Activated T-cell treated with anti-CD3 and anti-CD28 coated beads for 4 hours (primary cell): ENCODE data around the gene L1CAM.

Source experiments
- DNase-seq: peaks from one replicate; pipeline ENCODE4 v3.0.0-alpha.2; 2020

The L1CAM gene

GRCh38 chrX:153922932-153923857 lies 37.2 kb upstream of the L1CAM start:
- no peak for DNase-seq

- DNase-seq: no peak
These were observed 35.8 kb upstream of the L1CAM start for GRCh38 chrX:153921511-153922446.

- no peak for DNase-seq
These were observed 35.1 kb upstream of the L1CAM start for GRCh38 chrX:153921070-153921469.

GRCh38 chrX:153920546-153920945 lies 34.6 kb upstream of the L1CAM start:
- DNase-seq: no peak

GRCh38 chrX:153919281-153919680 lies 33.3 kb upstream of the L1CAM start:
- no peak for DNase-seq

- no peak for DNase-seq
These were observed 31.9 kb upstream of the L1CAM start for GRCh38 chrX:153917869-153918268.

GRCh38 chrX:153913701-153914100 lies 27.7 kb upstream of the L1CAM start:
- DNase-seq: no peak

GRCh38 chrX:153913211-153913610 lies 27.2 kb upstream of the L1CAM start:
- no peak for DNase-seq

GRCh38 chrX:153911798-153912197 lies 25.8 kb upstream of the L1CAM start:
- DNase-seq: no peak

- DNase-seq: no peak
These were observed 24.5 kb upstream of the L1CAM start for GRCh38 chrX:153910446-153910845.

- no peak for DNase-seq
These were observed 24.0 kb upstream of the L1CAM start for GRCh38 chrX:153909980-153910360.

- DNase-seq: no peak
These were observed 23.3 kb upstream of the L1CAM start for GRCh38 chrX:153909024-153909979.

- DNase-seq: no peak
These were observed 22.4 kb upstream of the L1CAM start for GRCh38 chrX:153908219-153908860.

- no peak for DNase-seq
These were observed 21.5 kb upstream of the L1CAM start for GRCh38 chrX:153907456-153907855.

- no peak for DNase-seq
These were observed 20.3 kb upstream of the L1CAM start for GRCh38 chrX:153906126-153906917.

- DNase-seq: no peak
These were observed 19.6 kb upstream of the L1CAM start for GRCh38 chrX:153905481-153906095.

GRCh38 chrX:153903991-153904957 lies 18.3 kb upstream of the L1CAM start, which contains the start of gene AVPR2:
TSS of gene AVPR2 (plus strand) at chrX:153904673. CDS start at chrX:153905146, 473 bp downstream.
- no peak for DNase-seq

GRCh38 chrX:153903238-153903980 lies 17.4 kb upstream of the L1CAM start:
- DNase-seq: no peak

GRCh38 chrX:153902385-153902784 lies 16.4 kb upstream of the L1CAM start:
- no peak for DNase-seq
